BJ (cell line): ENCODE results near the gene CXCL10. TPM values are rescaled to one million over a fixed set of nuclear protein-coding genes. Genes with fewer than 3 reads are reported as not detected.

ENCODE experiments used
- CTCF ChIA-PET: fragments of 350-600 bp; formaldehyde crosslinking; extraction: SDS; loops from one replicate; lab custom pipeline; 2021; ENCODE audit warnings: antibody characterized with exemption, inconsistent platforms; lab: Yijun Ruan, JAX
- POLR2A ChIA-PET: fragments of 300-600 bp; sonication (Branson Sonifier 250); formaldehyde crosslinking; extraction: SDS; loops from one replicate; lab custom pipeline; 2021; ENCODE audit warnings: antibody characterized with exemption; lab: Charles Lee
- DNase-seq: peaks from one replicate; pipeline ENCODE4 v3.0.0-alpha.2; 2011; ENCODE audit warnings: low read depth
- H3K27me3 ChIP-seq: 2 replicates; pipeline ENCODE4 v1.6.0; 2011; ENCODE audit warnings: low read length; ENCODE audit not compliant: control insufficient read depth, insufficient read depth
- H3K36me3 ChIP-seq: 2 replicates; pipeline ENCODE4 v1.5.1; 2011; ENCODE audit warnings: low read length; ENCODE audit not compliant: control insufficient read depth, insufficient read depth
- H3K4me3 ChIP-seq: 2 replicates; pipeline ENCODE4 v1.5.1; 2011; ENCODE audit warnings: low read depth, mild to moderate bottlenecking, control low read depth, low read length
- CTCF ChIP-seq: IDR thresholded peaks from 2 replicates; pipeline ENCODE4 v1.5.1; 2011; ENCODE audit warnings: low read depth, mild to moderate bottlenecking, control low read depth, inconsistent platforms, low read length, moderate library complexity; ENCODE audit not compliant: insufficient read depth
- polyA plus RNA-seq: library from polyadenylated mRNA; depleted of rRNA; stranded (reverse); fragments of >200 nt; gene quantifications from 2 replicates; pipeline ENCODE4 v1.2.3, GENCODE V29; 2011

Gene CXCL10
- polyA plus RNA-seq, 1 experiment, result not detected

DNA sequence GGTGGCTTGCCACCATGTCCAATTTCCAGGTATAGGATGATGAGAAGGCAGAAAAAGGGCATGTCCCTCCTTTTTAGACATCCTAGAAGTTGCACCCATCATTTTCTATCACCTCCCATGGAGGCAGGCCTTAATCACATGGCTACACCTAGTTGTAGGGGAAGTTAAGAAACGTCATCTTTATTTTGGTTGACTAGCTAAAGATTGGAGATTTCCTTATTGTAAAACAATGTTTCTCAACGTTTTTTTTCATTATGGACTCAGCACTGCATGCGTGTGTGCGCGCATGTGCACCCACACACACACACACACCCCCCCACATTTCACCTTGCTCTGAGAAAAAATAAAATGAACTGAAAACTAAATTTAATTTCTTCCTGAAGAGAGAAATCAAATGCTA lies 14.0 kb downstream of the CXCL10 start:
- no peaks in the 10 kb centered on the region; the same call in 1 of the 2 replicates for H3K27me3 ChIP-seq

DNA sequence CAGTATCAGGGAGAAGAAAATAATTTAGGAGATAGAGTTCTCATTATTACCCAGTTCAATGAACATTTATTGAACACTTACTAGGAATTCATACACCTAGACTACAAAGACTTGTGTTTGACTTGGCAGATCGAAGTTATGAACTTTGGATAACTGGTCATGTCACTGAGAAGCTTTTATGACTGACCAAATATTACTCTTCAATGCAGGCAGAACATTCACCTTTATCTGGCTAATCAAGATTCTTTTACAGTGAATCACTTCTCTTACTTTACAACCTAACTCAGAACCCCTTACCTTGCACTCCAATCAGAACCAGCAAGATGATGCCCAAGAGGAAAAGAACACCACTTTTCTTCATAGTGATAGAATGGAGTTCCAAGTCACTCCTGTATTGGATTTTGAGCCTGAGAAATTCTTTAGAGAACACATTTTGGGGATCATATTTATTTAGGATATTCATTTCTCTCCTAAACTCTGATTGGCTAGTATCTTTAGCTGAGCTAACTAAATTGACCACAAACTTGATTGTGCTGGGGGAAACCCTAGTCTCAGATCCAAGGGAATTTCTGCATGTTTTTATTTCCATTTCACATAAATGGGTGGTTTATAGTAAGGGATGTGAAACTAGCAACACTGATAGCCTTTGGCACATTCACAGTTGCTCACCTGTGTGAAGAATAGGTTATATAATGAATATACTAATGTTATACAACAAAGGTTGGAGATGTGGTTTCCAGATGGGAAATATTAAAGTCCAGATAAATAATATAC lies 16.0 kb downstream of the CXCL10 start, which contains the start of gene CXCL9:
CXCL9 (minus strand) TSS at position 421 of the 774 bp plus-strand sequence; CDS start at position 361, 60 bp downstream.
- Histone ChIP-seq H3K27me3 (peaks cover 3% of the 10 kb centered on the region; the same call in 1 of the 2 replicates), H3K36me3 (no peaks in the 10 kb centered on the region), H3K4me3 (no peak within 1 kb of the TSS)
- CTCF ChIA-PET, result interaction anchor here (1.4 kb wide), 1 partner anchor 11 kb away, joined by 6 read pairs; no protein-coding TSS in a partner anchor
- no peak for DNase-seq
- POLR2A ChIA-PET, result no interaction called here
- TF ChIP-seq CTCF, result no peak

More for the DNA sequence above, 14.0 kb downstream of the CXCL10 start:
- no peak for DNase-seq
- no peaks in the 10 kb centered on the region for H3K36me3 ChIP-seq
- H3K4me3 ChIP-seq, result no peak overlapping the region
- ChIA-PET POLR2A (interaction anchor here (0.6 kb wide), 1 partner anchor 297 kb away, joined by 4 read pairs; no protein-coding TSS in a partner anchor), CTCF (interaction anchor here (0.9 to 1.4 kb wide), 2 partner anchors 9 to 13 kb away, joined by 4 read pairs; no protein-coding TSS in a partner anchor)
- no peak for TF ChIP-seq CTCF

GRCh38 chr4:76003620-76004019 lies 19.7 kb downstream of the CXCL10 start:
- peaks cover 3% of the 10 kb centered on the region; the same call in 1 of the 2 replicates for H3K27me3 ChIP-seq
- DNase-seq, result no peak
- POLR2A ChIA-PET, result no interaction called here
- no peak overlapping the region for H3K4me3 ChIP-seq
- TF ChIP-seq CTCF, result no peak
- no peaks in the 10 kb centered on the region for H3K36me3 ChIP-seq
- CTCF ChIA-PET, result interaction anchor here (1.5 kb wide), 1 partner anchor 64 kb away, joined by 5 read pairs; no protein-coding TSS in a partner anchor

GRCh38 chr4:76003035-76003434 lies 20.3 kb downstream of the CXCL10 start:
- TF ChIP-seq CTCF, result no peak
- no peak overlapping the region for H3K4me3 ChIP-seq
- DNase-seq, result no peak
- no peaks in the 10 kb centered on the region for H3K36me3 ChIP-seq
- CTCF ChIA-PET, result interaction anchor here (1.2 kb wide), 2 partner anchors 34 to 64 kb away, joined by 3 read pairs; no protein-coding TSS in a partner anchor
- POLR2A ChIA-PET, result no interaction called here
- H3K27me3 ChIP-seq, result peaks cover 3% of the 10 kb centered on the region; the same call in 1 of the 2 replicates

DNA sequence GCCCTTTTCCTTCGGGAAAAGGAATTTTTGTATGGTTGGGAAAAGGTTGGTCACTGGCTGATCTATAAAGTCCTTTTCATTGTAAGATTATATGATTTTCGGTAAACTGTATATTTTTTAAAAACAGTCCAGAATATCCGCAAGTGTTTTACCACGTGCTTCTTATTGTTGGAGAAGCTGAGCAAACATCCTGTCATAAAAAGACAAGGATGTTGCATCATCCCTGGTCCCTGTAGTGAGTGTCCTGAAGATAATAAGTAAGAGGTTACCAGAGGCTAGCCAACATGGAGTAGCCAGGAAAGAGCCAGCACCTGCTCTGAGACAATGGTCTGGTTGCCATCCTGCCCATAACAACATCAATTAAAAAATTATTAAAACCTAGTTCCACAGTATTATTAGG lies 21.1 kb downstream of the CXCL10 start:
- CTCF ChIA-PET, result interaction anchor here (1.2 kb wide), 2 partner anchors 35 to 65 kb away, joined by 3 read pairs; no protein-coding TSS in a partner anchor
- TF ChIP-seq CTCF, result no peak
- no peak for DNase-seq

More for the DNA sequence above, 21.1 kb downstream of the CXCL10 start:
- Histone ChIP-seq H3K36me3 (no peaks in the 10 kb centered on the region), H3K4me3 (no peak overlapping the region), H3K27me3 (peaks cover 3% of the 10 kb centered on the region; the same call in 1 of the 2 replicates)
- POLR2A ChIA-PET, result no interaction called here
